Uterus (tissue), 4 donors: ENCODE measurements around the gene SERPINA6. TPM values are rescaled to one million over a fixed set of nuclear protein-coding genes. Genes with fewer than 3 reads are reported as not detected.
"Not testable (repeated sequence)": the region's sequence is repeated elsewhere in the genome, so short reads cannot be mapped to it uniquely, and the experiment has no call there.

ENCODE experiments used
- DNase-seq, 2 donors: peaks; one replicate each; pipeline ENCODE4 v3.0.0-alpha.2; 2019 to 2020
- H3K27ac ChIP-seq, 2 donors: fragments of 200-600 bp; sonication (generic); 1 replicate in 1 of 2; 2 replicates in 1 of 2; pipeline ENCODE4 v1.5.1; 2016 to 2018
- H3K27me3 ChIP-seq, 2 donors: fragments of 200-600 bp; sonication (generic); one replicate each; pipeline ENCODE4 v1.5.1; 2018 to 2019; ENCODE audit warnings: control low read depth in 1 of 2
- H3K36me3 ChIP-seq, 2 donors: fragments of 200-600 bp; sonication (generic); one replicate each; pipeline ENCODE4 v1.5.1; 2019; ENCODE audit warnings: control low read depth in 1 of 2
- H3K4me1 ChIP-seq, 2 donors: fragments of 200-600 bp; sonication (generic); one replicate each; pipeline ENCODE4 v1.5.1; 2018 to 2019; ENCODE audit warnings: control low read depth in 1 of 2
- H3K4me3 ChIP-seq, 2 donors: fragments of 200-600 bp; sonication (generic); 1 replicate in 1 of 2; 2 replicates in 1 of 2; pipeline ENCODE4 v1.5.1; 2018 to 2019; ENCODE audit warnings: mild to moderate bottlenecking in 1 of 2
- H3K9me3 ChIP-seq, 2 donors: fragments of 200-600 bp; sonication (generic); one replicate each; pipeline ENCODE4 v1.5.1; 2019; ENCODE audit warnings: control low read depth in 1 of 2
- CTCF ChIP-seq, 4 experiments: fragments of 200-600 bp in 2 of 4; fragments of 450-650 bp in 2 of 4; sonication (generic) in 2 of 4; IDR thresholded peaks; one replicate each; pipeline ENCODE4 v1.5.1; 2016 to 2019; ENCODE audit warnings: antibody characterized with exemption in 4 of 4, mild to moderate bottlenecking in 2 of 4, moderate library complexity in 1 of 4
- POLR2A ChIP-seq, 2 donors: fragments of 450-650 bp; IDR thresholded peaks; one replicate each; pipeline ENCODE4 v1.6.1; 2016; ENCODE audit warnings: antibody characterized with exemption in 2 of 2, mild to moderate bottlenecking in 1 of 2, moderate library complexity in 1 of 2
- intact Hi-C: fragments of 100-400 bp; cut with DNase I; formaldehyde crosslinking; loops from one replicate; pipeline ENCODE4 v1.15.1; 2023; ENCODE audit warnings: low total_unique reads
- total RNA-seq, 4 donors: library from RNA; depleted of rRNA in 3 of 4; stranded (reverse); fragments of >200 nt in 3 of 4; gene quantifications; one replicate each; pipeline versions ENCODE4 v1.1.0 to v1.2.4, GENCODE V29; 2014 to 2023
- donor health status: DM: yes; HTN: yes; CAD: no.

SERPINA6 gene
- total RNA-seq, 4 donors from 2014 or later: 0.76 TPM; not detected in 3

GRCh38 chr14:94356379-94357056 lies 33.4 kb upstream of the SERPINA6 start:
- H3K27me3 ChIP-seq: no peaks in the 10 kb centered on the region
- no peaks in the 10 kb centered on the region for H3K9me3 ChIP-seq
- H3K4me3 ChIP-seq: no peak overlapping the region
- no peak overlapping the region for H3K27ac ChIP-seq
- DNase-seq: no peak
- H3K36me3 ChIP-seq: no peaks in the 10 kb centered on the region
- H3K4me1 ChIP-seq: no peaks in the 10 kb centered on the region
- TF ChIP-seq POLR2A (IDR thresholded peaks at IDR 0.05) (no peak), CTCF (IDR thresholded peaks at IDR 0.05) (no peak)
- intact Hi-C loops: no loop called here

GRCh38 chr14:94355191-94355794 lies 32.2 kb upstream of the SERPINA6 start:
- Histone ChIP-seq H3K27ac (no peak overlapping the region), H3K36me3 (no peaks in the 10 kb centered on the region), H3K4me3 (no peak overlapping the region), H3K27me3 (no peaks in the 10 kb centered on the region), H3K9me3 (no peaks in the 10 kb centered on the region), H3K4me1 (no peaks in the 10 kb centered on the region)
- intact Hi-C loops: no loop called here
- no peak for DNase-seq
- TF ChIP-seq POLR2A (IDR thresholded peaks at IDR 0.05) (no peak), CTCF (IDR thresholded peaks at IDR 0.05) (peak in 3 of 4 experiments; percentile 12 to 39 (median 24))

- no peak for DNase-seq
- H3K27me3 ChIP-seq: no peaks in the 10 kb centered on the region
- no peak overlapping the region for H3K27ac ChIP-seq
- H3K4me1 ChIP-seq: no peaks in the 10 kb centered on the region
- no peaks in the 10 kb centered on the region for H3K36me3 ChIP-seq
- no peak overlapping the region for H3K4me3 ChIP-seq
- intact Hi-C loops: no loop called here
- TF ChIP-seq CTCF (IDR thresholded peaks at IDR 0.05) (no peak), POLR2A (IDR thresholded peaks at IDR 0.05) (no peak)
- no peaks in the 10 kb centered on the region for H3K9me3 ChIP-seq
These were observed 31.6 kb upstream of the SERPINA6 start for GRCh38 chr14:94354638-94355185.

- H3K4me1 ChIP-seq, H3K27me3 ChIP-seq, H3K9me3 ChIP-seq, H3K36me3 ChIP-seq, H3K27ac ChIP-seq, intact Hi-C loops, DNase-seq, H3K4me3 ChIP-seq: not testable (repeated sequence)
These were observed 31.1 kb upstream of the SERPINA6 start for GRCh38 chr14:94354190-94354589.

GRCh38 chr14:94349276-94349675 lies 26.1 kb upstream of the SERPINA6 start:
- no peaks in the 10 kb centered on the region for H3K4me1 ChIP-seq
- H3K9me3 ChIP-seq: no peaks in the 10 kb centered on the region
- H3K27me3 ChIP-seq: no peaks in the 10 kb centered on the region
- intact Hi-C loops: no loop called here
- H3K36me3 ChIP-seq: no peaks in the 10 kb centered on the region
- no peak overlapping the region for H3K4me3 ChIP-seq
- DNase-seq: no peak
- TF ChIP-seq POLR2A (IDR thresholded peaks at IDR 0.05) (no peak), CTCF (IDR thresholded peaks at IDR 0.05) (no peak)
- H3K27ac ChIP-seq: no peak overlapping the region
